HG02970 (cell line): ENCODE data around the gene KMO.

Experiments
- ATAC-seq: cut with Tn5 transposase; IDR thresholded peaks from one replicate; pipeline ENCODE4 v1.9.1; 2021; ENCODE audit warnings: mild to moderate bottlenecking, moderate library complexity, moderate number of reproducible peaks; ENCODE audit not compliant: unreplicated experiment, low FRiP score

Gene KMO

DNA sequence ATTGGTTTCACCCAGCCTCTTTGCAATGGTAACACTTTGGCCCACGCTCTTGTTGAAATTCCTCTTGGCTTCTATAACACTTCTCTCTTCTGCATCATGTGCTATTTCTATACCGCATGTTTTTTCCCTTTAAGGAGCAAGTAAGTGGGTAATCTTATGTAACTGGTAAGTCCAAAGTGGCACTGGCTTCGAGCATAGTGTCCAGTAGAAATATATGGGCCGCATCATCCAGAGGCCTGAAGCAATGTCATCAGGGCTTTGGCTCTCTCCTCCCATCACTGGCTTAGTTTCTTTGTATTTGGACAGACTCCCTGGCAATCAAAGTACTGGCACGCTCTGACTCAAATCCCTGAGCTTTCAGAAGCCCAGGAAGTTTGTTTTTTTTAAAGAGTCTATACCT is 90.5 kb downstream of the KMO start:
- ATAC-seq, result no peak

- ATAC-seq, result no peak
Observed at GRCh38 chr1:241624935-241625334, 92.8 kb downstream of the KMO start.

GRCh38 chr1:241627453-241628259 is 95.5 kb downstream of the KMO start:
- no peak for ATAC-seq

DNA sequence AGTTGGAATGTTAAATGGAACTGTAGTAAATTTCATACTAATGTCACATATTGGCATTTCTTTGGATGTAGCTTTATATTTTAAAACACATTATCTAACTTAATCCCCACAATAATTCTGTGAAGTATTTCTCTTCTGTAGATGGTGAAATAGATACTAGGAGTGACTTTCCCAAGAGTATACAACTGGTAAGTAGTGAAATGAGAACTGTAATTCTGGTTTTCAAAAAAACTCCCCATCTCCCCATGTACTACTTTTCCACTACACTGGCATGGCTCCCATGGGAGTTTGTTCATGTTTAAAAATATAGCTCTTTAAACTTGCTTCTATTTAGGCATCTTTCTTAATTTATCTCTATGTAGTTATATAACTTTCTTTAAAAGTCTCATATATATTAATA is 97.8 kb downstream of the KMO start:
- ATAC-seq, result no peak

DNA sequence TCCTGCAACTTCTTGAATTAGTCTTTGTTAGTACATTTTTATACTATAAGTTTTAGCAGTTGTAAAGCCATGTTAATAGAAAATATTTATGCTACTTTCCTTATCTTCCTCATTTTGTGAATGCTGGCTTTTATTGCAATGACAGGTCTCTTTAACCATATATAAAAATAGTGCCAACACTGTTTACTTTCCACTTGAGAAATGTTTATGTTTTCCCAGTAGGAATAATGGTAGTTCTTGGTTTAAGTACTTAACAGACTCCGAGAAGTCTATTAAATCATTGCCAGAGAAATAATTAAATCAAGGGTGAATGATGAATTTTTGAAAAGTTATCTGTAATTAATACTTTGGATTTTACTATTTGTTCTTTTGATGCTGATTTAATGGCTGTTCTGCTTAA is 98.3 kb downstream of the KMO start:
- no peak for ATAC-seq

GRCh38 chr1:241630899-241631298 is 98.7 kb downstream of the KMO start:
- ATAC-seq, result no peak

DNA sequence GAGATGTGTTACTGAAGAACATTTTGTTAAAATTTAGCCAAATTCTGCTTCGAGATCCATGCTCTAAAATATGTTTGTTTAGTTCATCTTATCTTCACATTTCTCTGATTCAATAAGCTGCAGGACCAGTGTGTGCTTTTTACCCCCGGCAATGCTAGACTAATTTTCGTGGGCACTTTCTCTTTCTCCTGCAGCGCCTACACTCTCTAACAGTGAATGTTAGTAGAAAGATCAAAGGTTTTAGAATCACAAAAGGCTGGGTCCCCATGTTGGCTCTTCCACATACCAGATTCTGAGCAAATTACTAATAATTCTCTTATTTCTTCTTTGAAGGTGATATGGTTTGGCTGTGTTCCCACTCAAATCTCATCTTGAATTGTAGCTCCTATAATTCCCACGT is 99.5 kb downstream of the KMO start:
- no peak for ATAC-seq

GRCh38 chr1:241632987-241633386 is 100.8 kb downstream of the KMO start:
- ATAC-seq, result no peak

DNA sequence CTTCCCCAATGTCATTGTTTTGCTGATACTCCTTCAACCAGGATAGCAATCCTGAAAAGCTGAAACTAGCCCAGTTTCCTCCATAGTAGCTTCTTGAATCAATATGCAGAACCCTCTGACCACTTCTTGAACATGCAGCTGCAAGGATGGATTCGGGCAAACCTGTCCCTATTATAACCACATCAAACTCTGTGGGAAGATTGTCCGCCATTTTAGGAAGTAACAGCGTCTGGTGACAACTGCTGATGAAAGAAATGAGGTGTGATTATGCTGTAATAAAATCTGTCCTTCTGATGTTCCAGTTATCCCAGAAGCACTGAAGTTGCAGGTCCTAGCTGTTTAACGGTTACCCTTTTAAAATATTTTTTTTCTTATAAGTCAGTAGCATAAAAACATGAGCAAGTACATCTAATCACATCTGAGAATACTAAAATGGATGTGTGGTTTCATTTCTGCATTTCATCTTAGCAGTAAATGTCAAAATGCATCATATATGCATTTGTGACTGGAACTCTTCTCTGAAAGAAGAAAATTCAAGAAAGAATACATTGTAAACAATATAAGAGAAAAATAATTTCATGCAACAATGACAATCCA is 103.5 kb downstream of the KMO start:
- ATAC-seq, result no peak

DNA sequence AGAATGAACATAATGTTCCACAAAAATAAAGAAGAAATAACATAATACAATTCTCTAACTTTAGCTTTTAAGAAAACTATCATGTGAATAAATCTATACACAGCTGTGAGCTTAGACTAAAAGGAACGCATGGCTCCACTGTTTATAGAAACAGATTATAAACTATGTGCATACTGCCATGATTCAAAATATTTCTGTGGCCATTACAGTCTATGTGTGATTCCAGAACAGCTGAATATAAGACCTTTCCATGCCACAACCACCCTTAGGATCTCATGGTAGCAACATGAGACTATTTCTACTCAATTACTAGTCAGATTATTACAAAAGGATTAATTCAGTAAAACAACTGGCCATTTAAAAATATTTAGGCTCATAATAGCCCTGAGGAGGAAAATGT is 104.1 kb downstream of the KMO start:
- no peak for ATAC-seq

- no peak for ATAC-seq
Observed at GRCh38 chr1:241637046-241637590, 104.9 kb downstream of the KMO start.

DNA sequence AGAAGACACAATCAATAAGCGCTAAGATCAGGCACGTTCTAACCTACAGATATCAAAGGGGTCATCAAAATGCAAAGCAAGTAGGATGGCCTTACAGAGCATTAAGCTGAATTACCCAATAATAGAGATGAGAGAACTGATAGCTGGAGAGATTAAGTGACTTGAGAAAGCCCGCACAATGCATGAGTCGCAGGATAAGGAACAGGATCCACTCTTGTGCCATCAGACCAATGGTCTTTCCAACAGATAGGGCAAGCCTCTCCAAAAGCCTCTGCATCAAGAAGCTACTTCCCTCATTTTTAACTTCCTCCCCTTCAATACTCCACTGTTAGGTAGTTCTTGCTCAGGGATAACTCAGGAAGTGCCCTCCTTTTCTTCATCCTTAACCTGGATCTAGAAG is 105.4 kb downstream of the KMO start:
- no peak for ATAC-seq

- ATAC-seq, result no peak
Observed at GRCh38 chr1:241638099-241638682, 106.0 kb downstream of the KMO start.

- ATAC-seq, result no peak
Observed at GRCh38 chr1:241638909-241639622, 106.9 kb downstream of the KMO start.

GRCh38 chr1:241639623-241640148 is 107.5 kb downstream of the KMO start:
- peak; percentile 56 for ATAC-seq

DNA sequence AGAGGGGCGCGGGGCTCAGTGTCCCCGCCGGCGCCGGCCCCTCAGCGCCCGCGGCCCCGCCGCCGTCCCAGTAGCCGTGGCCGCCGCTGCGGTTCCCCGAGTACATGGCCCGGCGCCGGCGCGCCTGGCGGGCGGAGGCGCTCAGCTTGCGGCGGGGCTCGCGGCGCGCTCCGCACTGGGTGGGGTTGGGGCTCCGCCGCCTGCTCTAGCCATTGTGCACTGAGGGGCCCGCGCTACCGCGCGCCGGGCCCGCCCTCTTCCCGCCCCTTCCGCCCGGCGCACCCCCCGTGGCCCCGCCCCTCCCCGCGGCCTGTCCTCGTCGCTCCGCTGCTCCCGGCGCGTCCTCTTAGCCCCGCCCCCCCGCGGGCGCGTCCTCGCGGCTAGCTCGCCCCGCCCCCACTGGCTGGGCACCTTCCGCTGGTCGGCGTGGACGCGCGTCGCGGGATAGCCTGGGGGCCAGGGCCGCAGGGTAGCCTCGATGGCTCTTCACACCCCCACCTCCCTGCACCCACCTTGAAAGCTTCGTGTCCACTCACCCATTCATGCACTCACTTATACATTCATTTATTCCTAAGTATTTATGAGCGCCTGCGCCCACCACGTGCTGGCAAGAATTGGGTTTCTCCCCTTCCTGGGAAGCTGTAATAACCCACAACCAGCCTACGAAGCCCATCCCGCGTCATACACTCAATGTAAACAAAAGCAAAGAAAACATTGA is 108.1 kb downstream of the KMO start, which contains the start of the genes CHML and OPN3:
TSS of gene CHML (minus strand) at position 221 of the 718 bp plus-strand sequence. CDS start 4,603 bp downstream, outside the sequence.
TSS of gene OPN3 (minus strand) at position 221 of the 718 bp plus-strand sequence. CDS start at position 106, 115 bp downstream.
- peak; percentile 97 for ATAC-seq

- ATAC-seq, result no peak
Observed at GRCh38 chr1:241640867-241641622, 108.9 kb downstream of the KMO start.

GRCh38 chr1:241641773-241642592 is 109.8 kb downstream of the KMO start:
- ATAC-seq, result no peak
